ENCODE data around the gene ITGA8.
"Not testable (repeated sequence)": the region's sequence is repeated elsewhere in the genome, so short reads cannot be mapped to it uniquely, and the experiment has no call there.

Gene ITGA8

DNA sequence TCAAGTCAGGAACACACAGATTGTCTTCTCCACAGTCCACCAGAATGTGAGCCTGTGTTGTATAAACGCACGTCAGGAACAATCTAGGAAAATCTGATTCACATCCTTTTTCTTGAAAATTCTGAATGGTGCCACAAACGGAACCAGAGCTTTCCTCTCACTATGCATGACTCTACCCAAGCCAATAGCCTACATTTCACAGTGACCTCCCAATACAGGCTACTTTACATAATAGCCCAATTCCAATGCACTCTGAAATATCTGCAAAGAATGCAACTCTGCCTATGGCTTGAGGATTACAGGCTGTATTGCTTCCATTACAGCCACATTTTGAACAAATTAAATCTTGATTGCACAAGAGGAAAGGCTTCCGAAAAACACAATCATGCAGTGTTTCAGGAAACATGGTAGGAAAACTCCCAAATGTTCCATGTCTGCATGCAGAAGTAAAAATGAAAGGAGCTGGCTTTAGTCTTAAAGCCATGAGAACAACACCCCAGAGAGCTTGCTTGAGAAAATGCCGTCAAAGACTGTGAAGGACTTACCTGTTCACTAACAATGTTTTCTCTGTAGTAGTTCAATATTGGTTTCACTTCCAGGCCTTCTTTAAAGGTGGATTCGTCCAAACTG is 113.9 kb downstream of the ITGA8 start:
- no peak for DNase-seq

- DNase-seq: no peak
These were observed 116.2 kb downstream of the ITGA8 start for GRCh38 chr10:15603446-15604011.

DNA sequence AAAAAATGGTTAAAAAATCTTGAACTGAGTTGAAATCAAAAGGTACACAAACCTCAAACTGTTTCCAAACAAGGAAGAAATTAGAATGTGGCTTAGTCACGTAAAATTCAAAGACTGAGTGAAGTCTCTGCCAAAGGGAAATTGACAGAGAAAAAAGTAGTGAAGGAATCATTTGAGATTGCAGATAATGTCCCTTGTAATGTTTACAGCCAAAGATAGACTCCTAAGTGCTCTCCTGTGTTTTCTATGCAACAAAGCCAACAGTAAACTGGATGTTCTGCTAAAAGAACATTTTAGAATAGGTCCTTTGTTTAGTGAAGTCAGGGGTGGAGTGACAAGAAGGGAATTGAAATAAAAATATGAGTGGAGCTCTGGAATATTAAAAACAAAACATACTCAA is 117.9 kb downstream of the ITGA8 start:
- DNase-seq: no peak

GRCh38 chr10:15595260-15595659 is 124.5 kb downstream of the ITGA8 start:
- no peak for DNase-seq

DNA sequence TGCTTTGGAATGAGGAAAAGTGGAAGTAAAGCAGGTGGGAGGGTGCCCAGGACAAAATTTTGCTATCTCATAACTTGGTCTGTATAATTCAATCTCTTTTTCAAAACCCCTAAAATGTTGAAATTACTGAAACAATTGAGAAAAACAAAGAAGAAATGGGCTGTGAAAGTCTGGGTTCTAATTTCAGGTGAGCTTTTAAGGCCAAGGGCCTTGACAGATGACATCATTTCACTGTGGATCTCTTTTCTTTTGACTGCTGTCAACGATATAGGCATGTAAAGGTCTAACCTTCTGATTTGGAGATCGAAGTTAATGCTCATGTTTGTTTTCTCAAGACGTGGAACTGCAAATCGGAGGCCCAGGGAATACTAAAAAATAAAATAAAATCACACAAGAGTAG is 127.8 kb downstream of the ITGA8 start:
- no peak for DNase-seq

DNA sequence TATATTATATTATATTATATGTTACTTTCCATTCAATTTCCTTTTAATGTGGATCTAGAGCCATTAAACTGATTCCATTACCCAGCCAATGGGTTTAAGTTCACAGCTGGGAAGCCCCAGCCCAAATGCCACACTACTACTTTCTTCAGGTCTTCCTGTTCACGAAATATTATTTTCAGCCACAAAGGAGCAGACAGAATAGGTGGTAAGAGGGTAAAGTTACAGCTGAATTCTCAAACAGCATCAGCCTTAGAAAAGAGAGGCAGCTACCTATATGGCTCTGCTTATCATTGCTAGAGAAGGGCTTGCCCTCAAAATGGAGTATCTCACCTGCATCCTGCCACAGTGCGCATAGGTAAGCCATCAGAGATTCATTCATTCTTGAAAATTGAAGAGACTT is 128.3 kb downstream of the ITGA8 start:
- DNase-seq: no peak

GRCh38 chr10:15588635-15589508 is 130.8 kb downstream of the ITGA8 start:
- DNase-seq: no peak

GRCh38 chr10:15588151-15588550 is 131.6 kb downstream of the ITGA8 start:
- no peak for DNase-seq

DNA sequence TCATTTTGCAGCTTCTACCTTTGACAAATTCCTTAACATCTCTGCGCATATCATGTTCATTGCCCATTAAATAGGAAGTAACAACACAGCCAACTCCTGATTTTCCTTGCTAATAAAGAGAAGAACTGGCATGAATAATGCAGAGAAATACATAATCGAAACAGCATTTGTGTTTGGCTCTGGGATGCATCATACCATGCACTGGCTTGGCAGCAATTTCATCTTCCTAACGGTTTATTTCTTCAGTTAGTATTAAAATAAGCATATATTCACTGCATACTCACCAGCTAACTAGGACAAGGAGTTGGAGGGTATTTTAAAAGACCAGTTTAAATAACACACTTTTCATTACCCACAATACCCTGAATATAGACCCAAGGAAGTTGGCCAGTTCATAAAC is 132.5 kb downstream of the ITGA8 start:
- no peak for DNase-seq

DNA sequence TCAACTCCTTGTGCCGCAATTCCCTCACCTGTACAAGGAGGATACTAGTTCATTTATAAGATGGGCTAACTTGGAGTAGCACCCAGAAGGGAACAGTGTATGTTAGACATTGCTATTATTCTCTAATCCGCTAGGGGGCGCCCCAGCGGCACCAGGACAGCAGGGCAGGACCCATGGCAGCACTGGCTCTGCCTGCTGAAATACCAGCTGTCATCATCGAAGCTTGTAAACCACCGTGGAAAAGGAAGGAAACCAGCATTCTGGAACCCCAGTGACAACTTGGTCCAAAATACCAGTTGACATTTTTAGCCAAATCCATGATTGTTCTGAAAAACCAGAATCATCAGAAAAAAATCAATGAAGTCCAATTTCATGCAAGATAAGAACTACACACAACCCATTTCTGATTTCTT is 134.4 kb downstream of the ITGA8 start:
- peak; percentile 20 for DNase-seq

- DNase-seq: not testable (repeated sequence)
These were observed 136.8 kb downstream of the ITGA8 start for GRCh38 chr10:15582972-15583371.

DNA sequence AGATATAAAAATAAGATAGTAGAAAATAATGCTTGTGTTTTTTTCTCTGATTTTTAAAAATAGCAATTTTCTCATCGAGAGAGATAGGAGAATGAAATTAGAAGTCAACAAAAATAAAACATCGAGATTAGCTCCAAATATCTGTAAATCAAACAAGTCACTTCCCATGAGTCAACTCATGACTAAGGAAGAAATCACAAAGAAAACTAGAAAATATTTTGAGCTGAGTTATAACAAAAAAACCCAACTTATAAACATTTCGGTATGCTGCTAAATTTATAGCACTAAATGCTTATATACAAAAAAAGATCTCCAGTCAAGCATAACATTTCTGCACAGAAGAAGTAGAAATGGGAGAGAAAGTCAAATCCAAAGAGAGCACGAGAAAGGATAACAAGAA is 140.1 kb downstream of the ITGA8 start:
- DNase-seq: no peak

- no peak for DNase-seq
These were observed 147.1 kb downstream of the ITGA8 start for GRCh38 chr10:15572531-15573045.

DNA sequence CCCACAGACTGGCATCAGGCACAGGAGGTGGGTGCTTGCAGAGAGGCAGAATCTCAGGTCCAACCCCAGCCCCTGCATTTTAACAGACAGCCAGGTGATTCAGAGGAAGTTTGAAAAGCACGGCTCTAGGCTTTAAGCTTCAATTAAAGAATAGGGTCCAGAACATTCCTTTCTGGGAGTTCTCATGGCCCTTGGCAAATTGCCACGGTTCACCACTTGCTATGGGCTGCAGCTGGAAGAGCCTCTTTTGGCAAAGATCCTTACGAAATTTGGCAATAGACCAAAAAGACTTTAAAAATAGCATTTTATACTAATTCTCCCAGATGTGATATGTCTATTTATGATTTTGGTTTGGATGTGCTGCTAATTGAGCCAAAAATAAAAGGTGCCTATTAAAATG is 148.1 kb downstream of the ITGA8 start:
- no peak for DNase-seq

GRCh38 chr10:15570738-15571339 is 148.9 kb downstream of the ITGA8 start:
- no peak for DNase-seq

DNA sequence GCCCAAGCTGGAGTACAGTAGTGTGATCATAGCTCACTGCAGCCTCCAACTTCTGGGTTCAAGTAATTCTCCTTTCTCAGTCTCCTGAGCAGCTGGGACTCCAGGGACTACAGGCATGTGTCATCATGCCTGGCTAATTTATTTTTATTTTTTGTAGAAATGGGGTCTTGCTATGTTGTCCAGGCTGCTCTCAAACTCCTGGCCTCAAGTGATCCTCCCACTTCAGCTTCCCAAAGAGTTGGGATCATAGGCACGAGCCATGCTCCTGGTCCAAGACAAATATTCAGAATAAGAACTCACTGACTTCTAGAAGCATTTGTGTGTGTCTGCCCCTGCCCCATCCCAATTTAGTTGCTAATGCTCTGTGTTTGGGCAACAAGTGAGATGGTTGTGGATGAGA is 151.8 kb downstream of the ITGA8 start:
- no peak for DNase-seq

GRCh38 chr10:15563246-15563645 is 156.5 kb downstream of the ITGA8 start:
- DNase-seq: no peak

GRCh38 chr10:15562578-15562977 is 157.1 kb downstream of the ITGA8 start:
- no peak for DNase-seq

DNA sequence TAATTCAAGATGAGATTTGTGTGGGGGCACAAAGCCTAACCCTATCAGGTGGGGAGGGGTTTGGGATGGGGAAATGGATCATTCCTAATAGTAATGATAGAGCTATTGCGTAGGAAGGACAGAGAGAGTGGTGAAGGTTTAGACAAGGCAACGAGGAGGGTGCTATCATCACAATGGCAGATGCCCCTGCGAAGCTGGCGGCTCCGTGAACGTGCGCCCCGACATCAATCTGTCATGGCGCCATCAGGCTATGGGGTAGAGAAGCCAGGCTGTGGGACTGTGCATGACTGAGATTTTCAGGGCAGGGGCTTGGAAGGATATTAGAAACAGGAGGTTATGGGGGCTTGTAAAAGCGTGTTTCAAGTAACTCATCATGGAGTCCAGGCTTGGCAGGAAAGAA is 157.6 kb downstream of the ITGA8 start:
- DNase-seq: no peak

- no peak for DNase-seq
These were observed 161.6 kb downstream of the ITGA8 start for GRCh38 chr10:15558136-15558535.

GRCh38 chr10:15557168-15557567 is 162.6 kb downstream of the ITGA8 start:
- not testable (repeated sequence) for DNase-seq

GRCh38 chr10:15550950-15551349 is 168.8 kb downstream of the ITGA8 start:
- DNase-seq: no peak

DNA sequence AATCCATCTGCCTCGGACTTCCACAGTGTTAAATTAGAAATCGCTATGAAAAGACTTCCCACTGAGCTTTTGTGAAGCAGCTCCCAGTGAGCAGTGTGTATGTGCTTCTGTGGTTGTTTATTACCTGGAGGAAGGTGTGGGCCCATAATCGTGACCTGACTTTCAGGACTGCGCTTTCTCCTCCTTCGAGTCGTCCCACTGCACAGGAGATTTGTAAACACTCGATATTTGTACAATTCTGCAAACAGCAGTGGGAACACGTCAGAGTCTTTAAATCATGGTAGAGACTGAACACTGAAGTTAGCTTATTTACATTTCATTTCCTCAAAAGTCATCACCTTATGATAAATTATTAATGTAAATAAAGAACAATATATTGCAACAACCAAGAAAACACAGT is 171.4 kb downstream of the ITGA8 start:
- no peak for DNase-seq

DNA sequence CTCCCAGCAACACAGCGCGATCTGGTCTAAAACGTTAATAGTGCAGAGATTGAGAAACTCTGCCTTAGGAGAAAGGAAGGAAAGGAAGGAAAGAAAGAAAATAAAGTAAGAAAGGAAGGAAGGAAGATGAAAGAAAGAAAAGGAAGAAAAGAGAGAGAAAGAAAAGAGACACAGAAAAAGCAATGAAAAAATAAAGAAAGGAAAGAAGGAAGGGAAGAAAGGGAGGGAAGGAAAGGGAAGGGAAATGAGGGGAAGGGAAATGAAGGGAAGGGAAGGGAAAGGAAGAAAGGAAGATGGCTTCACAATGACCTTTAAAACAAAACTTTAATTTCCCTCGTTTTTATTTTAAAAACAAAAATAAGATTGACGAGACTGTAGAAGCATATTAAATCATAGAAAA is 173.1 kb downstream of the ITGA8 start:
- no peak for DNase-seq

Data from stimulated activated CD4-positive, alpha-beta T cell treated with anti-CD3 and anti-CD28 coated beads, Interleukin-12 subunit alpha, Interleukin-12 subunit beta, amount 100 ng/mL, for 4 hours (primary cell).